ENCODE data around the gene CHURC1.
A peak's percentile ranks its signal among the peaks of the same experiment; 100 is the strongest.

The CHURC1 gene

GRCh38 chr14:64914237-64915028, at the start of gene CHURC1:
TSS of gene CHURC1 (plus strand) at chr14:64914455. CDS start at chr14:64914496, 41 bp downstream.
- peak; percentile 100 for DNase-seq

GRCh38 chr14:64865109-64865508, 49.1 kb upstream of the CHURC1 start:
- no peak for DNase-seq

- no peak for DNase-seq
These were observed 48.3 kb upstream of the CHURC1 start for GRCh38 chr14:64865992-64866391.

- no peak for DNase-seq
These were observed 47.1 kb upstream of the CHURC1 start for GRCh38 chr14:64867182-64867581.

GRCh38 chr14:64868379-64868778, 45.9 kb upstream of the CHURC1 start:
- DNase-seq, result no peak

- no peak for DNase-seq
These were observed 45.4 kb upstream of the CHURC1 start for GRCh38 chr14:64868841-64869240.

GRCh38 chr14:64870160-64870559, 44.1 kb upstream of the CHURC1 start:
- no peak for DNase-seq

GRCh38 chr14:64871344-64871743, 42.9 kb upstream of the CHURC1 start:
- DNase-seq, result no peak

GRCh38 chr14:64873506-64874219, 40.6 kb upstream of the CHURC1 start:
- no peak for DNase-seq

- no peak for DNase-seq
These were observed 38.9 kb upstream of the CHURC1 start for GRCh38 chr14:64875350-64875749.

- DNase-seq, result no peak
These were observed 36.4 kb upstream of the CHURC1 start for GRCh38 chr14:64877846-64878245.

- DNase-seq, result no peak
These were observed 35.2 kb upstream of the CHURC1 start for GRCh38 chr14:64878837-64879634.

- no peak for DNase-seq
These were observed 34.5 kb upstream of the CHURC1 start, which contains the start of gene SPTB for GRCh38 chr14:64879635-64880220. TSS of gene SPTB (minus strand) at chr14:64879907. CDS start at chr14:64823094, 56,813 bp downstream.

GRCh38 chr14:64880221-64881121, 33.8 kb upstream of the CHURC1 start:
- DNase-seq, result no peak

GRCh38 chr14:64885559-64885958, 28.7 kb upstream of the CHURC1 start:
- DNase-seq, result no peak

GRCh38 chr14:64889352-64889751, 24.9 kb upstream of the CHURC1 start:
- no peak for DNase-seq

GRCh38 chr14:64891173-64891838, 22.9 kb upstream of the CHURC1 start:
- DNase-seq, result no peak

- peak; percentile 41 to 76 for DNase-seq
These were observed 22.3 kb upstream of the CHURC1 start for GRCh38 chr14:64891839-64892375.

- no peak for DNase-seq
These were observed 14.3 kb upstream of the CHURC1 start for GRCh38 chr14:64899958-64900357.

GRCh38 chr14:64906022-64906421, 8.2 kb upstream of the CHURC1 start:
- DNase-seq, result no peak

Data from inflammatory macrophage treated with lipopolysaccharide for 1 hour (primary cell).